ENCODE measurements around the gene ECEL1. TPM values are rescaled to one million over a fixed set of nuclear protein-coding genes. Genes with fewer than 3 reads are reported as not detected.

Gene ECEL1
- total and polyA plus RNA-seq, 2 experiments from 2014 or later: 6.7 to 17.5 TPM

GRCh38 chr2:232529806-232530547, 42.3 kb upstream of the ECEL1 start (continued):
- TF ChIP-seq ZNF462 (CRISPR knock-in tag; IDR thresholded peaks at IDR 0.05) (no peak), EZH2phosphoT487 (IDR thresholded peaks at IDR 0.05; ENCODE audit: unreplicated experiment) (no peak), ZNF114 (CRISPR knock-in tag; IDR thresholded peaks at IDR 0.05) (no peak), NANOG (IDR thresholded peaks at IDR 0.05; ENCODE audit: borderline replicate concordance) (no peak), EZH2 (IDR thresholded peaks at IDR 0.05; ENCODE audit: low read depth, unreplicated experiment) (no peak), ETS1 (IDR thresholded peaks at IDR 0.05) (no peak), CREB1 (CRISPR knock-in tag; IDR thresholded peaks at IDR 0.05; ENCODE audit: low read depth) (no peak), STAT1 (IDR thresholded peaks at IDR 0.05; ENCODE audit: unreplicated experiment) (no peak), JUNB (IDR thresholded peaks at IDR 0.05; ENCODE audit: unreplicated experiment) (no peak), CTCF (conservative IDR thresholded peaks at IDR 0.05; ENCODE audit: low read depth in 2 of 2) (no peak)
